Spinal cord (tissue), 10 donors: ENCODE results near the gene MYL9. TPM values are rescaled to one million over a fixed set of nuclear protein-coding genes. Genes with fewer than 3 reads are reported as not detected.

Experiments used
- DNase-seq, 6 donors: peaks; one replicate each; pipeline versions ENCODE4 v3.0.0 to v3.0.0-alpha.2; 2013 to 2015; ENCODE audit warnings: low spot score in 6 of 6, low read depth in 4 of 6
- H3K27ac ChIP-seq: one replicate; pipeline ENCODE4 v1.5.1; 2013; ENCODE audit warnings: low read depth, low read length, control low read depth
- H3K27me3 ChIP-seq: one replicate; pipeline ENCODE4 v1.6.1; 2013; ENCODE audit warnings: low read length; ENCODE audit not compliant: control insufficient read depth, insufficient read depth
- H3K36me3 ChIP-seq: one replicate; pipeline ENCODE4 v1.6.1; 2013; ENCODE audit warnings: low read length; ENCODE audit not compliant: control insufficient read depth, insufficient read depth
- H3K4me1 ChIP-seq: one replicate; pipeline ENCODE4 v1.6.1; 2013; ENCODE audit warnings: low read length; ENCODE audit not compliant: control insufficient read depth, insufficient read depth
- H3K4me3 ChIP-seq: one replicate; pipeline ENCODE4 v1.5.1; 2013; ENCODE audit warnings: low read depth, low read length, control low read depth
- H3K9me3 ChIP-seq: one replicate; pipeline ENCODE4 v1.6.1; 2013; ENCODE audit warnings: low read length; ENCODE audit not compliant: control insufficient read depth, insufficient read depth
- WGBS: methylation state at CpG from one replicate; pipeline ENCODE4 v1.1.5; 2013; ENCODE audit warnings: missing lambda C conversion rate; ENCODE audit not compliant: insufficient coverage; 5-methylcytosine and 5-hydroxymethylcytosine counted together
- polyA plus RNA-seq, 2 donors: library from polyadenylated mRNA; unstranded; fragments of 120-200 nt; gene quantifications; one replicate each; pipeline ENCODE4 v1.2.1, GENCODE V29; 2013; ENCODE audit not compliant: insufficient read length in 2 of 2
- total RNA-seq, 2 donors: library from RNA; depleted of rRNA in 1 of 2; stranded (reverse); fragments of 120-200 nt in 1 of 2; fragments of >200 nt in 1 of 2; gene quantifications; one replicate each; pipeline versions ENCODE4 v1.2.3 to v1.2.4, GENCODE V29; 2013 to 2014
- donor health status: healthy.

MYL9 gene
- total and polyA plus RNA-seq, 4 donors: 5.0 to 85.3 (median 33.1) TPM

DNA sequence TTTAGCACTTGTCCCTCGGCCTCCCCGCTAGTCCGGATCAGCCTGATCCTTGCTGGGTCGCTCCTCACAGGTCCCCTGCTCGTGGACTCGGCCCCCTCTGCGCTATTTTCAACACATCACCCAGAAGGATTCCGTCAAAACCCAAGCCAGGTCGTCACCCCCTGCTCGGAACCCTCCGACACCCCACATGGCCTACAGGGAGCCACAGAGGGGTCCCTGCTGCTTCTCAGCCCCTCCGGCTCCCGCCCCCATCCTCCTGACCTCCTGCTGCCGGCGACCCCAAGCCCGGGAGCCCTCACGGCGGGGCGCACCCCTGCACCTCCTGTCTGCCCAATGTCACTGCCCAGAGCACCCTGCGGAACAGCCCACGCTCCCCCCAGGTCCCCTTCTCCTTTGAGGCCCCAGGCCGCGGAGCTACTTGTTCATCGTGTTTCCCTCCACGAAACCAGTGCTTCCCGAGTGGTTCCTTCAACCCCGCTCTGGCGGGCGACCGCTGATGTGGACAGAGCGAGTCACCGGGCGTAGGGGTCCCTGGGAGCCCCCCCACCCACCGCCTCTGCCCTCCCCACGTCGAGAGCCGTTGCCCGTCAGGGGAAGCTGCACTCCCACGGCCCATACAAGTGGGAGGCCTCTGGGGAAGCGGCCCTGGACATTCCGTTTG lies 638 bp upstream of the MYL9 start:
- no peak overlapping the region for H3K27ac ChIP-seq
- 57% methylated on average over 34 of the region's 41 CpGs for WGBS
- H3K27me3 ChIP-seq: peaks cover 2% of the 10 kb centered on the region
- peaks cover 3% of the 10 kb centered on the region for H3K36me3 ChIP-seq
- H3K4me1 ChIP-seq: peaks cover 30% of the 10 kb centered on the region
- H3K4me3 ChIP-seq: peak overlapping the region; percentile 35
- H3K9me3 ChIP-seq: no peaks in the 10 kb centered on the region
- DNase-seq: no peak

DNA sequence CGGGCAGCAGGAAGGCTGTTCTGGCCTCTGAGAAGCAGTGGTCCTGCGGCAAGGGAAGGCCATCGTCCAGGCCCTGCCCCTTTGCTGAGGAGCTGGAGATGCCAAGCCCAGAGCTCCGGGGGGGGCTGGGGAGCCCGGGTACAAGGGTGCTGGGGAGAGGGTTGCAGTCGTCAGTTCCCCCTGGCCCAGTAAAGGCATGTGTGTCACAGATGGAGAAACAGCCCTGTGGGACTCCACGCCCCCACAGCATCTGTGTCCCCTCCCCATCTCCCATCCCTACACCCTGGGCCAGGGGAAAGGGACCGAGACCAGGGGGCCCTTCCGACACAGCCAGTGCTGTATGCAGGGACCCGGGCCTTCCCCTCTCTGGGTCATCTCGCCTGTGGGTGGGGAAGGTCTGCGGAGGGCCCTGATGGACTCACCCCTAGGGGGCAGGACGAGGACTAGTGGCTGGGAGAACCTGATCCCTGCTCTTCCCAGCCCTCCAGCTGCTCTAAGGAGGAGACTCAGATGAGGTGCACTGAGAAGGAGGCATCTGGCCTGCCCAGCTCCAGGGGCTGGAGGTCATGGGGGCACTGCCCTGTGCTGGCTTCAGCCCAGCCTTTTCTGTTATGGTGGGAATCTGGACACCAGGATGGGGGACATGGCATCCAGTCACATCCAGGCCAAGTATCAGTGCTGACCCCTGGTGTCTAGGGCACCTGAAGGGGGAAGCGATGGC lies 609 bp downstream of the MYL9 start:
- DNase-seq: no peak
- H3K36me3 ChIP-seq: peaks cover 3% of the 10 kb centered on the region
- peak overlapping the region; percentile 61 for H3K27ac ChIP-seq
- H3K4me3 ChIP-seq: peak overlapping the region; percentile 69
- WGBS: 38% methylated on average over 9 of the region's 14 CpGs
- H3K4me1 ChIP-seq: peaks cover 30% of the 10 kb centered on the region
- peaks cover 2% of the 10 kb centered on the region for H3K27me3 ChIP-seq
- no peaks in the 10 kb centered on the region for H3K9me3 ChIP-seq

DNA sequence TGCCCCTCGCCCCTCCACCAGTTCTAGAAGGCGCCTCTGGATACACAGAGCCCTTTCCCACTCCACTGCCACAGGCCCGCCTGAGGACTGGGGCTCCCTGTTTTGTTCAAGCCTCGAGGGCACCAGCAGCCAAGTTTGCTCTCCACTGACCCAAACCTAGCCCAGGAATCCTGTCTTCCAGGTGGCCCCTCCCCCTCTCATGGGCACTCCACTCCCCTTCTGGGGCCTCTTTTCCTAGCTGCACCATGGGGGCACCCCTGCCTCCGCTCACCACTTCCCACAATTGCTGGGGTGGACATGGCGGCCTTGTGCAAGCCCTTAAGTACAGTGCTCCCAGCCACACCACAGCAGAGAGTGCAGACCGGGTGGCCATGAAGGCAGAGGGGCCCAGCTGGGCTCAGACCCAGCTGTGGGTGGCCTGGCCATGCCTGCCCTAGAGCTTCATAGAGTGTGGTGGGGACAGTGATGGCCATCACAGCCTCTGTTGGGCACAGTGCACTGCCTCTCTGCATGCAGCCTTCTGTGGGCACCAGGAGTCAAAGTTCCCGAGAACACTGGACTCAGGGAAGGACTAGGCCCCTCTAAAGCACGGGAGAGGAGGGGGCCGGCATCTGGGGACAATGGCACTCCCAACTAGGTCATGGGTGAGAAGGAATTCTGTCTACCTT lies 1.3 kb downstream of the MYL9 start:
- 88% methylated on average over 10 of the region's 10 CpGs for WGBS
- Histone ChIP-seq H3K27me3 (peaks cover 2% of the 10 kb centered on the region), H3K4me3 (no peak overlapping the region), H3K4me1 (peaks cover 30% of the 10 kb centered on the region), H3K36me3 (peaks cover 3% of the 10 kb centered on the region), H3K27ac (no peak overlapping the region), H3K9me3 (no peaks in the 10 kb centered on the region)
- no peak for DNase-seq

DNA sequence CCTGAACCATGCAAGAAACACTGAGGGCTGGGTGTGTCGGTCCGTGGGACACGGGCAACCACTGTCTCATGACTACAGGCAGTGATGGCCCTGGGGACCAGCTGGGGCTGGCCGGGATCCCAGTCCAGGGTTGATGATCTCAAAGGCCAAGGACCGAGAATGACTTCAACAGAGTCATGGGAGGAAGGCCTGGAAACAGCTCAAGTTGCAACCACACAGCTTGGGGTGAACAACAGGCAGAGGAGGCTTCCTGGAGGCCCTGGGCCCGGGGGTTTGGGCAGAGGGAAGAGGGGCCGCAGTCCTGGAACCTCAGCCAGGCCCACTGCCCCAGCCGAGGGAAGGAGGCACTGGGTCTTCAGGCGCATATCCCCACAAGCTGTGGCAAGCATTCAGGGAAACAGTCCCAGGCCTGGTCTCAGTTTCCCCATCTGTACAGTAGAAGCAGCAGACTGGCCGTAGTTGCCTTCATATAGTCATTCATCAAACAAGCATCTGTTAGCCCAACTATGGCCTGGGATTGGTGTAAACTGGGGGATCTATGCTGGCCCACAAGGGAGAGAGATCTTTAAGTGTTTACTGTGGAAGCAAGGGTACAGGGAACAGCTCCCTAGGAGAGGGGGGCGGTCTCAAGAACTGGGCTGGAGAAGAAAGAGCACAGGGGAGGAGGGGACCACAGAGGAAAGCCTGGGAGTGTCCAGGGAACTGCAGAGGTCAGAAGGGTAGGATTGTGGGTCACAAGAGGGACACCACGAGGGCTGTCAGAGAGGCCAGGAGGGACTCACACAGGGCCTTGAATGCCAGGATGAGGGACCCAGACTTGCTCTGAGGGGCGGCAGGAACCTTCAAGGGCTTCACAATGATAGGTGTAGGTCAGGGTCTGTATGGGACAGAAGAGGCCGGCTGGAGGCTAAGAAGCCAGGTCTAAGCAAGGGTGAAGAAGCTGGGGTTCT lies 2.1 kb downstream of the MYL9 start:
- Histone ChIP-seq H3K36me3 (peaks cover 3% of the 10 kb centered on the region), H3K4me1 (peaks cover 30% of the 10 kb centered on the region), H3K27me3 (peaks cover 2% of the 10 kb centered on the region), H3K27ac (no peak overlapping the region), H3K9me3 (no peaks in the 10 kb centered on the region), H3K4me3 (no peak overlapping the region)
- DNase-seq: no peak
- 84% methylated on average over 12 of the region's 14 CpGs for WGBS

DNA sequence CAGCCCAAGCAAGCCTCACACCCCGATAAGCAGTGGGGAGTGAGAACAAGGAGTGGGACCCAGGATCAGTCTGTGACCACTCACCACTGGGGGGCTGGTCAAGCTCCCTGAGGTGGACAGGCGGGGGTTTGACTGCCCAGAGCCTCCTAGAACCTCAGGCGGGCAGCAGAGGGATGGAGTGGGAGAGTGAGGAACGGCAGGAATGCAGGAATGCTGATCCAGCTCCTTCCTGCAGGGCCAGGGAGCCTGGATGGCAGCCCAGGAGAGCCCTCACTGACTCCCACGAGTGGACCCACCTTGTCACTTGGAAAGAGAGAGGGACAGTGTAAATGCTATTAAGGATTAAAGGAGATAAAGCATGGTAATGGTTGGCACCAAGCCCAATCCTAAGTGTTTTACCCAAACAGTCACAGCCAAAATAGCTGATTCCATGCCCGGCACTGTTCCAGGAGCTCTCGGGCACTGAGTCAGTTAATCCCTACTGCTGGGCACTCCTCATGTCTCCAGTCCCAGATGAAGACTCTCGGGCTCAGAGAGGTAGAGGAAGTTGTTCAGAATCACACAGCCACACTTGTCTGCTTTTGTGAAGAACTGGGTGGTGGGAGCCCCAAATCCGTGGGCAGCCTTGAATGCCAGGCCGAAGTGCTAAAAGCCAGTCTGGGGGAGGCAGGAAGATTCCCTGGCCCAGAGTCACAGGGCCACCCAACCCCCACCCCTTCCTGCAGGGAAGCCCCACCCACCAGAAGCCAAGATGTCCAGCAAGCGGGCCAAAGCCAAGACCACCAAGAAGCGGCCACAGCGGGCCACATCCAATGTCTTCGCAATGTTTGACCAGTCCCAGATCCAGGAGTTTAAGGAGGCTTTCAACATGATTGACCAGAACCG lies 3.1 kb downstream of the MYL9 start:
- Histone ChIP-seq H3K27ac (no peak overlapping the region), H3K27me3 (peaks cover 2% of the 10 kb centered on the region), H3K4me1 (peaks cover 30% of the 10 kb centered on the region), H3K9me3 (no peaks in the 10 kb centered on the region), H3K4me3 (no peak overlapping the region), H3K36me3 (peaks cover 3% of the 10 kb centered on the region)
- peak in 1 of 6 donors; percentile 19 for DNase-seq
- WGBS: 81% methylated on average over 14 of the region's 15 CpGs

DNA sequence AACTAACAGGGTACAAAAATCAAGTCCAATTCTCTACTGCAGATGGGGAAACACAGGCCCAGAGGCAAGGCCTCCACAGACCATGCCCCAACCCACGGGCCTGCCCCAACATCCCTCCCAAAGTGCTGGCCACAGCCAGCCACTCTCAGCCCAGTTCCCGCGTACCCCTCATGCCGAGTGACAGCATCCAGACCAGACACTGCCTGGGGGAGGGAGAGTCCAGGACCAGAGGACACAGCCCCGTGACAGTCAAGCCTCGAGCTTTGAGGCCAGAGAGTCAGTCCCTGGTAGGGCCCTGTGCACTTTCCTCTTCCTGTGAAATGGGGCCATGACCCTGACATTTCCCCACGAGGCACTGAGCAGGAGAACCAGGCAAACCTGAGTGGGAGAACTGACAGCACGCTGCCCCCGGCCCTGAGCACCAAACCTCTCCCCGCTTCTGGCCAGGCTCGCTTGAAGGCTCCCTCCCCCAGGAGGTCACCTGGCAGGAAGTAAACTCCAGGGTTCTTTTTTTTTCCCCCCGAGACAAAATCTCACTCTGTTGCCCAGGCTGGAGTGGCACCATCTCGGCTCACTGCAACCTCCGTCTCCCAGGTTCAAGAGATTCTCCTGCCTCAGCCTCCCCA lies 4.9 kb downstream of the MYL9 start:
- peaks cover 2% of the 10 kb centered on the region for H3K27me3 ChIP-seq
- H3K27ac ChIP-seq: no peak overlapping the region
- H3K4me3 ChIP-seq: no peak overlapping the region
- H3K36me3 ChIP-seq: peaks cover 3% of the 10 kb centered on the region
- peaks cover 21% of the 10 kb centered on the region for H3K4me1 ChIP-seq
- DNase-seq: no peak
- H3K9me3 ChIP-seq: no peaks in the 10 kb centered on the region
- 83% methylated on average over 13 of the region's 14 CpGs for WGBS

DNA sequence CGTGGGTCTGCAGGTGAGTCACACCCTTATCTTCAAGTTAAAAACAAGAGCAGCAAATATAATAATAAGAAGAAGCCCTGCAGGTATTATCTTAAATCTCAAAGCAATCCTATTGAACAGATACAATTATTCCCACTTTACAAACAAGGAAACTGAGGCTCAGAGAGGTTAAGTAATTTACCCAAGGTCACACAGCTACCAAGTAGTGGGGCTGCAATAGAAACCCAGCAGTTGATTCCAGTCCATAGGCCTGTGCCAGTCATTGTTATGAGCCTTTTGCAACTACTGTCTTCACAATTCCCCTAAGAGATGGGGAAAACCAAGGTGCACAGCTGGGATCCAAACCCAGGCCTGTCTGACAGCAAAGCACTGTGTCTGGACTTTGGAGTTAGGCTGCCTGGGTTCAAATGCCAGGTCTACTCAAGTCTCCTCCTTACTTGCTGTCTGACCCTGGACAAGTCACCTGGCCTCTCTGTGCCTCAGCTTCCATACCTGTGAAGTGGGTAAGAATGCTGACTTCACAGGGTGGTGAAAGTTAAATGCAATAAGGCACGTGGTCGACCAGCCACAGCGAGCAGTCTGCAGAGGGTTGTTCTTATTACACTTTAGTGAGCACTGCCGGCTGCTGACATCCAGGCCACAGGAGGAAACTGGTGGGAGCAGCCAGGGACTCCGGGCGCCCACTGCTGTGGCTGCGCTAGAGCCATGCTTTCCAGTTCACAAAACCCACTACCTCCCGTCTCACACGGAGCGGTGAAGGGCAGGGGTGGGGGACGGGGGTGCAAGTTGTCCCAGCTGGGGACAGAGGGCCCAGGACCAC lies 6.1 kb downstream of the MYL9 start:
- no peaks in the 10 kb centered on the region for H3K27me3 ChIP-seq
- peaks cover 3% of the 10 kb centered on the region for H3K36me3 ChIP-seq
- DNase-seq: no peak
- peaks cover 12% of the 10 kb centered on the region for H3K4me1 ChIP-seq
- H3K27ac ChIP-seq: no peak overlapping the region
- 86% methylated on average over 11 of the region's 12 CpGs for WGBS
- H3K4me3 ChIP-seq: no peak overlapping the region
- H3K9me3 ChIP-seq: no peaks in the 10 kb centered on the region

DNA sequence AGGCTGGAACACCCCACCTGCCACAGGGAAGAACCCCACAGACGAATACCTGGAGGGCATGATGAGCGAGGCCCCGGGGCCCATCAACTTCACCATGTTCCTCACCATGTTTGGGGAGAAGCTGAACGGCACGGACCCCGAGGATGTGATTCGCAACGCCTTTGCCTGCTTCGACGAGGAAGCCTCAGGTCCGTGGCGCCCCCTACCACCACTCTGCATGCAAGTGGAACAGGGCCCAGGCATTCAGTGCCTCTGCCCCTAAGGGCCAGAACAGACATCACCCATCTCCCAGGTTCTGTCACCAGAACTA lies 6.6 kb downstream of the MYL9 start:
- H3K4me3 ChIP-seq: no peak overlapping the region
- WGBS: 60% methylated on average over 11 of the region's 12 CpGs
- peaks cover 12% of the 10 kb centered on the region for H3K4me1 ChIP-seq
- no peaks in the 10 kb centered on the region for H3K9me3 ChIP-seq
- no peak overlapping the region for H3K27ac ChIP-seq
- no peaks in the 10 kb centered on the region for H3K36me3 ChIP-seq
- DNase-seq: no peak
- H3K27me3 ChIP-seq: no peaks in the 10 kb centered on the region
